GM23248 (cell line): ENCODE results near the gene MYRIP. TPM values are rescaled to one million over a fixed set of nuclear protein-coding genes. Genes with fewer than 3 reads are reported as not detected.

Experiments used
- DNase-seq: peaks from one replicate; pipeline ENCODE4 v3.0.0-alpha.2; 2015
- H2AFZ ChIP-seq: fragments of 200-600 bp; sonication (generic); 2 replicates; pipeline ENCODE4 v1.6.1; 2016; ENCODE audit warnings: antibody characterized with exemption
- H3F3A ChIP-seq: fragments of 200-600 bp; sonication (generic); 2 replicates; pipeline ENCODE4 v1.6.1; 2016; ENCODE audit warnings: mild to moderate bottlenecking, antibody characterized with exemption, mixed run types; ENCODE audit not compliant: insufficient read depth
- H3K27ac ChIP-seq: fragments of 200-600 bp; sonication (generic); 2 replicates; pipeline ENCODE4 v1.5.1; 2016; ENCODE audit warnings: mild to moderate bottlenecking
- H3K27me3 ChIP-seq: fragments of 200-600 bp; sonication (generic); replicated peaks from 2 replicates; pipeline ENCODE4 v1.6.1; 2016; ENCODE audit warnings: mild to moderate bottlenecking; ENCODE audit not compliant: insufficient read depth
- H3K36me3 ChIP-seq: fragments of 200-600 bp; sonication (generic); 2 replicates; pipeline ENCODE4 v1.6.1; 2016; ENCODE audit warnings: low read depth, mild to moderate bottlenecking
- H3K4me1 ChIP-seq: fragments of 200-600 bp; sonication (generic); 2 replicates; pipeline ENCODE4 v1.6.1; 2016; ENCODE audit warnings: mild to moderate bottlenecking; ENCODE audit not compliant: insufficient read depth
- H3K4me2 ChIP-seq: fragments of 200-600 bp; sonication (generic); one replicate; pipeline ENCODE4 v1.6.1; 2016; ENCODE audit warnings: mild to moderate bottlenecking; ENCODE audit not compliant: unreplicated experiment
- H3K4me3 ChIP-seq: fragments of 200-600 bp; sonication (generic); 2 replicates; pipeline ENCODE4 v1.5.1; 2016; ENCODE audit warnings: mild to moderate bottlenecking
- H3K79me2 ChIP-seq: fragments of 200-600 bp; sonication (generic); 2 replicates; pipeline ENCODE4 v1.6.1; 2016; ENCODE audit warnings: mild to moderate bottlenecking; ENCODE audit not compliant: insufficient read depth
- H3K9ac ChIP-seq: fragments of 200-600 bp; sonication (generic); 2 replicates; pipeline ENCODE4 v1.6.1; 2016; ENCODE audit warnings: mild to moderate bottlenecking
- H3K9me2 ChIP-seq: fragments of 200-600 bp; sonication (generic); 2 replicates; pipeline ENCODE4 v1.6.1; 2016; ENCODE audit warnings: mixed run types, mild to moderate bottlenecking, moderate library complexity; ENCODE audit not compliant: insufficient read depth
- H3K9me3 ChIP-seq: fragments of 200-600 bp; sonication (generic); one replicate; pipeline ENCODE4 v1.6.1; 2017; ENCODE audit warnings: low read depth
- H4K20me1 ChIP-seq: fragments of 200-600 bp; sonication (generic); 2 replicates; pipeline ENCODE4 v1.6.0; 2016; ENCODE audit not compliant: insufficient read depth
- EZH2 ChIP-seq: fragments of 200-600 bp; sonication (generic); IDR thresholded peaks from 2 replicates; pipeline ENCODE4 v1.6.1; 2018; ENCODE audit warnings: antibody characterized with exemption, mild to moderate bottlenecking; ENCODE audit not compliant: insufficient read depth, poor library complexity, severe bottlenecking
- EZH2phosphoT487 ChIP-seq: fragments of 200-600 bp; sonication (generic); IDR thresholded peaks from 2 replicates; pipeline ENCODE4 v1.6.1; 2018; ENCODE audit warnings: antibody characterized with exemption, moderate library complexity, mild to moderate bottlenecking, low read depth; ENCODE audit not compliant: insufficient read depth
- WGBS, 2 experiments: methylation state at CpG; one replicate each; pipeline ENCODE4 v1.1.6; 2015 to 2017; ENCODE audit warnings: low lambda C conversion rate in 2 of 2, low coverage in 1 of 2; ENCODE audit errors: missing lambda C conversion rate in 2 of 2; 5-methylcytosine and 5-hydroxymethylcytosine counted together
- in situ Hi-C: fragments of 300-500 bp; cut with MboI; formaldehyde crosslinking; loops from 2 replicates; pipeline ENCODE4 v1.15.0; 2020
- polyA plus RNA-seq: library from polyadenylated mRNA; unstranded; fragments of >200 nt; fragmentation: Nextera tagmentation; extraction: Ambion mirVana; gene quantifications from 2 replicates; pipeline ENCODE4 v1.2.1, GENCODE V29; 2016
- total RNA-seq: library from RNA; depleted of rRNA; stranded (reverse); fragments of >200 nt; shearing (Covaris generic); gene quantifications from 2 replicates; pipeline ENCODE4 v1.2.3, GENCODE V29; 2014

MYRIP gene
- total and polyA plus RNA-seq, 2 experiments from 2014 or later, result 0.11 to 0.32 TPM

GRCh38 chr3:39910826-39911464 is 101.5 kb downstream of the MYRIP start:
- peak; percentile 73 for DNase-seq
- Histone ChIP-seq H4K20me1 (no peaks in the 10 kb centered on the region), H3K27me3 (no peaks in the 10 kb centered on the region), H3K4me3 (no peak overlapping the region), H3K27ac (peak overlapping the region; percentile 36), H2AFZ (no peak overlapping the region), H3K36me3 (no peaks in the 10 kb centered on the region), H3K9me3 (no peaks in the 10 kb centered on the region), H3K4me2 (no peak overlapping the region), H3K9me2 (no peaks in the 10 kb centered on the region), H3F3A (peaks cover 25% of the 10 kb centered on the region), H3K9ac (no peak overlapping the region), H3K4me1 (peaks cover 29% of the 10 kb centered on the region), H3K79me2 (no peaks in the 10 kb centered on the region)
- WGBS, 2 experiments, result 63 to 67% methylated on average over 3 of the region's 3 CpGs
- no peak for TF ChIP-seq EZH2
- in situ Hi-C loops, result no loop called here

GRCh38 chr3:39911465-39912309 is 102.3 kb downstream of the MYRIP start:
- H3K36me3 ChIP-seq, result no peaks in the 10 kb centered on the region
- no peaks in the 10 kb centered on the region for H3K9me3 ChIP-seq
- H3K9ac ChIP-seq, result no peak overlapping the region
- H3K4me3 ChIP-seq, result no peak overlapping the region
- H3F3A ChIP-seq, result peaks cover 29% of the 10 kb centered on the region
- peak overlapping the region; percentile 33 for H2AFZ ChIP-seq
- no peaks in the 10 kb centered on the region for H3K9me2 ChIP-seq
- peak overlapping the region; percentile 36 for H3K27ac ChIP-seq
- H3K79me2 ChIP-seq, result no peaks in the 10 kb centered on the region
- TF ChIP-seq EZH2 (no peak), EZH2phosphoT487 (no peak)
- H3K4me2 ChIP-seq, result no peak overlapping the region
- H3K4me1 ChIP-seq, result peaks cover 33% of the 10 kb centered on the region
- in situ Hi-C loops, result no loop called here
- 22 to 44% methylated on average over 3 of the region's 3 CpGs for WGBS, 2 experiments
- DNase-seq, result peak; percentile 57
- no peaks in the 10 kb centered on the region for H4K20me1 ChIP-seq
- no peaks in the 10 kb centered on the region for H3K27me3 ChIP-seq

- DNase-seq, result no peak
- 91 to 97% methylated on average over 2 of the region's 2 CpGs for WGBS, 2 experiments
- no peak overlapping the region for H2AFZ ChIP-seq
Observed at GRCh38 chr3:39915027-39915426, 105.6 kb downstream of the MYRIP start.

GRCh38 chr3:39917065-39917773 is 107.8 kb downstream of the MYRIP start:
- H3K4me2 ChIP-seq, result peak overlapping the region; percentile 44
- H3K4me3 ChIP-seq, result no peak overlapping the region
- H3K36me3 ChIP-seq, result no peaks in the 10 kb centered on the region
- TF ChIP-seq EZH2 (no peak), EZH2phosphoT487 (peak; percentile 93)
- in situ Hi-C loops, result no loop called here
- no peak overlapping the region for H3K9ac ChIP-seq
- H3K9me3 ChIP-seq, result no peaks in the 10 kb centered on the region
- peak overlapping the region; percentile 31 for H3K27ac ChIP-seq
- H3F3A ChIP-seq, result peaks cover 20% of the 10 kb centered on the region
- 0 to 3% methylated on average over 1 of the region's 1 CpG for WGBS, 2 experiments
- no peak overlapping the region for H2AFZ ChIP-seq
- H4K20me1 ChIP-seq, result no peaks in the 10 kb centered on the region
- peaks cover 22% of the 10 kb centered on the region for H3K4me1 ChIP-seq
- H3K27me3 ChIP-seq, result no peaks in the 10 kb centered on the region
- no peaks in the 10 kb centered on the region for H3K9me2 ChIP-seq
- peak; percentile 80 for DNase-seq
- H3K79me2 ChIP-seq, result no peaks in the 10 kb centered on the region

More at GRCh38 chr3:39915027-39915426, 105.6 kb downstream of the MYRIP start:
- no peaks in the 10 kb centered on the region for H3K9me2 ChIP-seq
- H3K36me3 ChIP-seq, result no peaks in the 10 kb centered on the region
- H3K27ac ChIP-seq, result no peak overlapping the region
- H3F3A ChIP-seq, result peaks cover 39% of the 10 kb centered on the region
- H3K9me3 ChIP-seq, result no peaks in the 10 kb centered on the region
- in situ Hi-C loops, result no loop called here
- H3K9ac ChIP-seq, result no peak overlapping the region
- peaks cover 40% of the 10 kb centered on the region for H3K4me1 ChIP-seq
- H3K79me2 ChIP-seq, result no peaks in the 10 kb centered on the region
- H3K4me3 ChIP-seq, result no peak overlapping the region
- TF ChIP-seq EZH2, result no peak
- TF ChIP-seq EZH2phosphoT487, result no peak
- no peaks in the 10 kb centered on the region for H3K27me3 ChIP-seq
- no peaks in the 10 kb centered on the region for H4K20me1 ChIP-seq
- no peak overlapping the region for H3K4me2 ChIP-seq
